GM12865 (cell line): ENCODE data around the gene SPIN2B.
"Not testable (repeated sequence)": the region's sequence is repeated elsewhere in the genome, so short reads cannot be mapped to it uniquely, and the experiment has no call there.

Experiments used
- DNase-seq: peaks from one replicate; pipeline ENCODE4 v3.0.0; 2010; ENCODE audit warnings: low read depth
- H3K4me3 ChIP-seq: 2 replicates; pipeline ENCODE4 v1.5.1; 2011; ENCODE audit warnings: mild to moderate bottlenecking, low read depth, low read length, control low read depth
- TF ChIP-seq, protein P1 (sequence below): IDR thresholded peaks from 2 replicates; pipeline ENCODE4 v1.5.1; 2011; ENCODE audit warnings: low read length, control low read depth, low read depth, inconsistent platforms; ENCODE audit not compliant: insufficient read depth; ENCODE audit errors: missing control alignments

The SPIN2B gene

DNA sequence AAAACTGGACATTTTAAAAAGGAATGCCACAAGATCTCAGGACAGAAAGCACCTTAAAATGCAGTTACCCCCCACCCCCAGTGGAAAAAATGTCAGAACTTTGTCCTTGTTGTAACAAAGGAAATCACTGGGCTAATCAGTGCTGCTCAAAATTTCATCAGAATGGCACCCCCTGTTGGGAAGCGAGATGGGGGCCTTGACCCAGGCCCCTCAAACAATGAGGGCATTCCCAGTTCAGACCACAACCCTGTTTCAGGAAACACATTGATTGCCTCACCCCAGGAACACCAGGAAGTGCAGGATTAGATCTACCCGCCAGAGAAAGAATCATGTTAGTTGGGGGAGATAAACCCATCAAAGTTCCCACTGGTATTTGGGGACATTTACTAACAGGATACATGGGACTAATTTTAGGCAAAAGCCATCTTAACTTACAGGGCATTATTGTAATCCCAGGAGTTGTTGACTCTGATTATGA lies 16.4 kb downstream of the SPIN2B start:
- H3K4me3 ChIP-seq, result no peak overlapping the region
- TF ChIP-seq, protein P1, sequence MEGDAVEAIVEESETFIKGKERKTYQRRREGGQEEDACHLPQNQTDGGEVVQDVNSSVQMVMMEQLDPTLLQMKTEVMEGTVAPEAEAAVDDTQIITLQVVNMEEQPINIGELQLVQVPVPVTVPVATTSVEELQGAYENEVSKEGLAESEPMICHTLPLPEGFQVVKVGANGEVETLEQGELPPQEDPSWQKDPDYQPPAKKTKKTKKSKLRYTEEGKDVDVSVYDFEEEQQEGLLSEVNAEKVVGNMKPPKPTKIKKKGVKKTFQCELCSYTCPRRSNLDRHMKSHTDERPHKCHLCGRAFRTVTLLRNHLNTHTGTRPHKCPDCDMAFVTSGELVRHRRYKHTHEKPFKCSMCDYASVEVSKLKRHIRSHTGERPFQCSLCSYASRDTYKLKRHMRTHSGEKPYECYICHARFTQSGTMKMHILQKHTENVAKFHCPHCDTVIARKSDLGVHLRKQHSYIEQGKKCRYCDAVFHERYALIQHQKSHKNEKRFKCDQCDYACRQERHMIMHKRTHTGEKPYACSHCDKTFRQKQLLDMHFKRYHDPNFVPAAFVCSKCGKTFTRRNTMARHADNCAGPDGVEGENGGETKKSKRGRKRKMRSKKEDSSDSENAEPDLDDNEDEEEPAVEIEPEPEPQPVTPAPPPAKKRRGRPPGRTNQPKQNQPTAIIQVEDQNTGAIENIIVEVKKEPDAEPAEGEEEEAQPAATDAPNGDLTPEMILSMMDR, result no peak
- no peak for DNase-seq

DNA sequence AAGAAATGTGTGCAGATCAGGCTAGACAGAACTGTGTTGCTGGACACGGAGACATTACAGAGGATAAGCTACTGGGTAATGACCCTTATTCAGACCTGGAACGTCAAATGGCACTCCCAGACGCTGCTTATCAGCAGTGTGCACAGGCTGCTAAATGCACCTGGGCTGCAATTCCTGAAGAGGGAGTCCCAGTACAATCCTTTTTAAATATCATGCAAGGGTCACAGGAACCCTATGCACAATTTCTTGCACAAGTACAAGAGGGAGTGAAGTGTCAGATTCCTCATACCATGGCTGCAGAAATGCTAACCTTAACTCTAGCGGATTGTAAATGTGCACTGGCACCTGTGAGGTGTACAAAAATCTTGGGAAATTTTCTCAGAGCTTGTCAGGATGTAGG lies 16.9 kb downstream of the SPIN2B start:
- H3K4me3 ChIP-seq, result no peak overlapping the region
- DNase-seq, result no peak
- TF ChIP-seq, protein P1, result no peak

DNA sequence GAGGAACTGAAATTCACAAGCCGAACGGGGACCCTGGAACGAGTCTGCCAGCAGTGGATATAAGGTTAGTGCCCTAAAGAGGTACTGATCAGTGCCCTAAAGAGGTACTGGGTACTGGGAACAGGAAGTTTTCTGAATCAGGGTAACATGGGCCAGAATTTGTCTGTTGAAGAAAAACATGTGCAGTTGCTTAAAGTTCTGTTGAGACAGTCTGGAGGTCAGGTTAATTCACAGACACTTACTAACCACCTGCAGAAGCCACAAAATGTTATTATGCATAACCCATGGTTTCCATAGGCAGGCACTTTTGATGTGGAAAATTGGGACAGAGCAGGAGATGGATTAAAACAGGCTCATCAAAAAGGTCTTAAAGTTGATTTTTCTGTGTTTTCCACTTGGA lies 17.9 kb downstream of the SPIN2B start:
- TF ChIP-seq, protein P1, result no peak
- H3K4me3 ChIP-seq, result no peak overlapping the region
- DNase-seq, result no peak

DNA sequence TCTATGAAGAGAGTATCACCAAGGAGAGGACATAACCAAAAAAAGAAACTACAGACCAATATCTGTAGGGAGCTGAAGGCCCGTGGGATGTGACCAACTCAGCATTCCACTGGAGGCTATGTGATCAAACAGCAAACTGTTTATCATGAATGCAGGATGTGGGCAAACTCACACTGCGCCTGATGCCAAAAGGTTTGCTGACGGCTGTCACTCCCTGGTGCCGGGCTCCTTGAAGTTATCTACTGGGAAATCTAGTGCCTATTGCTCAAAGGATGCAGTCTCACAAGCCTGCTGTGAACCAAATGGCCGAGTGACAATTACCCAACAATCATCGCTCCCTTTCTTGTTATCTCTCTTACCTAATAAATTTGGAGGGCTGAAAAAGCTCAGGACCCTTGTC lies 18.4 kb downstream of the SPIN2B start:
- H3K4me3 ChIP-seq, DNase-seq: not testable (repeated sequence)

DNA sequence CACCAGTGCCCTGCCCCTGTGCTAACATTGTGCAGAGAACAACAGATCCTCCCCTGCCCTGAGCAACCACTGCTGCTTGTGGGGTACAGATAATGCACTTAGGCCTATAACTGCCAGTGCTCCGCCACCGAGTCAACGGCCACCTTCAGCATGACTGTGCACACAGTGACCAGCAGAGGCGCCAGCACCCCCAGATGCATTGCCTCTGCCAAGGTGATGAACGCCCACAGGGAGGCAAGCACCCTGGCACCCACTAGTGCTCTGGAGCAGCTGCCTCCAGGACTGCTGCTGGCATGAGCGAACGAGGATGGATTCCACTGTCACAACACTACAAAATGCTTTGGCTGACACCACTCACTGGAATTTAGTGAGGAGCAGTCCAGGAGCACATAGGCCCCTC lies 38.2 kb downstream of the SPIN2B start:
- H3K4me3 ChIP-seq, result no peak overlapping the region
- TF ChIP-seq, protein P1, result no peak
- no peak for DNase-seq

DNA sequence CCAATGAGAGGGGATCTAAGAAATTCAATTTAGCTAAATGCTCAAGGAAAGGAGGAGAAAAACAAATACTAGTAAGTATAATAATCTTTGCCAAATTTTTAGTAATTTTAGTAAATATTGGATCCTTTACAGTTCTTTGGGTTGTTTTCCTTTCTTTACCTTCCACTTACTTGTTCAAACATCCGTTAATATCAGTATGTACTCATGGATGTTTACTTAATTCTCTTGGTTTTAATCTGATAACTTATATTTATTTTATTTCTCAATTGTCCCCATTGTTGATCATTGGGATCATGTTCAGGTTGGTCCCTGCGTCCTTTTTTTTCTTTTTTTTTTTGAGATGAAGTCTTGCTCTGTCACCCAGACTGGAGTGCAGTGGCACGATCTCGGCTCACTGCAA lies 46.9 kb downstream of the SPIN2B start:
- TF ChIP-seq, protein P1, result no peak
- DNase-seq, result no peak

DNA sequence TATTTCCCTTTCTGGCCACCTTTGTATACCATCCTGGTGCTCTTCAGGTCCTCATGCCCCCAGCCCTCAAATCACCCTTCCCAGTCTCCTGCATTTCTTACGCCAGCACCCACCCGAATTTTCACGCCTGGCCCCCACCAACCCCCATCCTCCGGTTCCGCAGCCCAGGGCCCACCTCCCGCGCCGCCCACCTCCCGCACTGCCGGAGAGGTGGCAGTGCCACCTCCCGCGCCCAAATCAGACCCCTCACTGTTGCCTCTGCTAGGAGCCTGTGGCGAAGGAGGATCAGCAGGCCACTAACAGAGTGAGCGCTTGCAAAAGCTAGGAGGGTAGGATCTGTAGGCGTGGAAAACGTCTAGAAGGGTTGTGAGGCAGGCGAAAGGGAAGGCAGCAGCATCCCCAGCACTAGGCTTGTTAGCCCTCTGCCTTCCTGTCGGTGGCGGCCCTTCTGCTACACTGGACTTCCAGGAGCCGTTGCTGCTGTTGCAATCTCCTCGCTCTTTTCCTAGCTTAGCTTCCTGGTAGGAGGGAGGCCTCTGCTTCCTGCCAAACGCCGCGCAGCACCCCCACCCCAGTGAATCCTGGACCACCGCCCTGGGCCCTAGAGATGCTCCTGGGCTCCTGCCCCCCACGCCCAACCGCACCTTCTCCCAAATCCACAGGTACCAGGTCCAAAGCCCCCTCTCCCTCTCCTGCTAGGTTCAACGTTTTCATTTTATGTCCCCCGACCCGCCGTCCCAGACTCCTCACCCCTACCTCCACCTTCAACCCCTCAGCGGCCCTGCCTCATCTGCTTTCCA lies 51.0 kb downstream of the SPIN2B start:
- TF ChIP-seq, protein P1, result no peak
- H3K4me3 ChIP-seq, result no peak overlapping the region
- no peak for DNase-seq

More for the DNA sequence above, 46.9 kb downstream of the SPIN2B start:
- H3K4me3 ChIP-seq, result no peak overlapping the region
